Measurements from ENCODE around the gene MAP3K8.

DNA sequence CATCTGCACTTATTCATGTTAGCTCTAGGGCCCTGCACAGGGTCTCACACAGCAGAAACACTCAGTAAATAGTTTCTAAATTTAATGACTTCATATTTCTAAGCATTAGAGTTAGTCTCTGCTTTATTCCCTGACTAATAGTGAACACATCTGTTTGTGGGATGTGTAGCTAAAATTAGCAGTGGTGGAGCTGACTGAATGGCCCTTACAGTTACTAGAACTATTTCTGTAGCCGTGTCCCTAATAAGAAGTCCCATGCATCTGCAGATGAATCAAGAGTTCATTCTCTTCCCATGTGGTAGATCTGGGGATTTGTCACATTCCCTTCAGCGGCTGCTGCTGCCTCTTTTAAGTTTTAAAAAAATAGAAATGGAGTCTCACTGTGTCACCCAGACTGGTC lies 11.7 kb downstream of the MAP3K8 start:
- TF ChIP-seq, protein P1, sequence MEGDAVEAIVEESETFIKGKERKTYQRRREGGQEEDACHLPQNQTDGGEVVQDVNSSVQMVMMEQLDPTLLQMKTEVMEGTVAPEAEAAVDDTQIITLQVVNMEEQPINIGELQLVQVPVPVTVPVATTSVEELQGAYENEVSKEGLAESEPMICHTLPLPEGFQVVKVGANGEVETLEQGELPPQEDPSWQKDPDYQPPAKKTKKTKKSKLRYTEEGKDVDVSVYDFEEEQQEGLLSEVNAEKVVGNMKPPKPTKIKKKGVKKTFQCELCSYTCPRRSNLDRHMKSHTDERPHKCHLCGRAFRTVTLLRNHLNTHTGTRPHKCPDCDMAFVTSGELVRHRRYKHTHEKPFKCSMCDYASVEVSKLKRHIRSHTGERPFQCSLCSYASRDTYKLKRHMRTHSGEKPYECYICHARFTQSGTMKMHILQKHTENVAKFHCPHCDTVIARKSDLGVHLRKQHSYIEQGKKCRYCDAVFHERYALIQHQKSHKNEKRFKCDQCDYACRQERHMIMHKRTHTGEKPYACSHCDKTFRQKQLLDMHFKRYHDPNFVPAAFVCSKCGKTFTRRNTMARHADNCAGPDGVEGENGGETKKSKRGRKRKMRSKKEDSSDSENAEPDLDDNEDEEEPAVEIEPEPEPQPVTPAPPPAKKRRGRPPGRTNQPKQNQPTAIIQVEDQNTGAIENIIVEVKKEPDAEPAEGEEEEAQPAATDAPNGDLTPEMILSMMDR (IDR thresholded peaks at IDR 0.05): no peak
- TF ChIP-seq POLR2A (IDR thresholded peaks at IDR 0.05): no peak
